H9 (cell line): Measurements from ENCODE around the gene CKB. TPM values are rescaled to one million over a fixed set of nuclear protein-coding genes. Genes with fewer than 3 reads are reported as not detected.
A peak's percentile ranks its signal among the peaks of the same experiment; 100 is the strongest.

Experiments used
- DNase-seq: peaks from one replicate; pipeline ENCODE4 v3.0.0-alpha.2; 2017
- H2AFZ ChIP-seq: one replicate; pipeline ENCODE4 v1.6.1; 2013; ENCODE audit warnings: mild to moderate bottlenecking, low read length, control low read depth, moderate library complexity
- H2AK5ac ChIP-seq: 2 replicates; pipeline ENCODE4 v1.6.1; 2013; ENCODE audit warnings: low read length, control low read depth, mixed read lengths; ENCODE audit not compliant: insufficient read length
- H2BK120ac ChIP-seq: one replicate; pipeline ENCODE4 v1.6.1; 2013; ENCODE audit warnings: low read depth, mild to moderate bottlenecking, low read length, control low read depth, inconsistent platforms; ENCODE audit not compliant: poor library complexity, severe bottlenecking
- H2BK12ac ChIP-seq: 2 replicates; pipeline ENCODE4 v1.6.1; 2013; ENCODE audit warnings: low read length, control low read depth, mixed read lengths, low read depth; ENCODE audit not compliant: insufficient read length
- H2BK15ac ChIP-seq: 2 replicates; pipeline ENCODE4 v1.6.1; 2013; ENCODE audit warnings: low read depth, low read length, control low read depth
- H2BK20ac ChIP-seq: one replicate; pipeline ENCODE4 v1.6.1; 2013; ENCODE audit warnings: low read depth, mild to moderate bottlenecking, low read length, control low read depth, inconsistent platforms; ENCODE audit not compliant: poor library complexity, severe bottlenecking
- H2BK5ac ChIP-seq: 2 replicates; pipeline ENCODE4 v1.6.1; 2013; ENCODE audit warnings: low read length, control low read depth, mixed read lengths; ENCODE audit not compliant: insufficient read length
- H3K14ac ChIP-seq: 2 replicates; pipeline ENCODE4 v1.6.1; 2013; ENCODE audit warnings: low read length, control low read depth; ENCODE audit not compliant: insufficient read depth
- H3K18ac ChIP-seq: 2 replicates; pipeline ENCODE4 v1.6.1; 2013; ENCODE audit warnings: low read depth, mild to moderate bottlenecking, mixed read lengths, low read length, control low read depth; ENCODE audit not compliant: insufficient read length
- H3K23ac ChIP-seq: 2 replicates; pipeline ENCODE4 v1.6.1; 2013; ENCODE audit warnings: low read length, control low read depth, mixed read lengths, low read depth; ENCODE audit not compliant: insufficient read length
- H3K23me2 ChIP-seq: 2 replicates; pipeline ENCODE4 v1.6.1; 2013; ENCODE audit warnings: low read depth, mild to moderate bottlenecking, mixed read lengths, low read length, control low read depth; ENCODE audit not compliant: insufficient read length, poor library complexity, severe bottlenecking
- H3K27ac ChIP-seq: 2 replicates; pipeline ENCODE4 v1.5.1; 2013; ENCODE audit warnings: low read length, control low read depth, mixed read lengths, low read depth; ENCODE audit not compliant: insufficient read length
- H3K27me3 ChIP-seq: 2 replicates; pipeline ENCODE4 v1.6.1; 2013; ENCODE audit warnings: low read length, control low read depth, inconsistent platforms; ENCODE audit not compliant: insufficient read depth
- H3K4ac ChIP-seq: 2 replicates; pipeline ENCODE4 v1.6.1; 2013; ENCODE audit warnings: low read depth, mild to moderate bottlenecking, control low read depth, inconsistent platforms, low read length, moderate library complexity
- H3K4me1 ChIP-seq: 2 replicates; pipeline ENCODE4 v1.6.1; 2013; ENCODE audit warnings: low read length, control low read depth, inconsistent platforms; ENCODE audit not compliant: insufficient read depth
- H3K4me2 ChIP-seq: 2 replicates; pipeline ENCODE4 v1.6.1; 2013; ENCODE audit warnings: low read length, control low read depth, mixed read lengths; ENCODE audit not compliant: insufficient read length, insufficient read depth
- H3K56ac ChIP-seq: 2 replicates; pipeline ENCODE4 v1.6.1; 2013; ENCODE audit warnings: low read depth, mild to moderate bottlenecking, mixed read lengths, low read length, control low read depth; ENCODE audit not compliant: insufficient read length
- H3K79me1 ChIP-seq: 2 replicates; pipeline ENCODE4 v1.6.1; 2013; ENCODE audit warnings: low read depth, mild to moderate bottlenecking, moderate library complexity, low read length, control low read depth, inconsistent platforms; ENCODE audit not compliant: insufficient read depth, poor library complexity, severe bottlenecking
- H3K79me2 ChIP-seq: 2 replicates; pipeline ENCODE4 v1.6.1; 2013; ENCODE audit warnings: low read length, control low read depth, inconsistent platforms; ENCODE audit not compliant: insufficient read depth
- H3K9ac ChIP-seq: 2 replicates; pipeline ENCODE4 v1.6.1; 2013; ENCODE audit warnings: low read length, control low read depth, mixed read lengths; ENCODE audit not compliant: insufficient read length; ENCODE audit errors: extremely low read depth
- H3K9me3 ChIP-seq: one replicate; pipeline ENCODE4 v1.6.1; 2013; ENCODE audit warnings: low read depth, low read length, inconsistent platforms; ENCODE audit not compliant: control insufficient read depth
- H3T11ph ChIP-seq: one replicate; pipeline ENCODE4 v1.6.1; 2013; ENCODE audit warnings: mild to moderate bottlenecking, low read length, control low read depth, inconsistent platforms
- H4K20me1 ChIP-seq: one replicate; pipeline ENCODE4 v1.6.1; 2013; ENCODE audit not compliant: control insufficient read depth, insufficient read length, insufficient read depth
- H4K5ac ChIP-seq: 2 replicates; pipeline ENCODE4 v1.6.1; 2013; ENCODE audit warnings: low read depth, mild to moderate bottlenecking, mixed read lengths, low read length, control low read depth; ENCODE audit not compliant: insufficient read length
- H4K8ac ChIP-seq: replicated peaks from 2 replicates; pipeline ENCODE4 v1.6.1; 2013; ENCODE audit warnings: low read length, control low read depth, mixed read lengths, low read depth; ENCODE audit not compliant: insufficient read length
- H4K91ac ChIP-seq: 2 replicates; pipeline ENCODE4 v1.6.1; 2013; ENCODE audit warnings: low read depth, mild to moderate bottlenecking, moderate library complexity, mixed read lengths, low read length, control low read depth; ENCODE audit not compliant: insufficient read length
- H3K27ac Mint-ChIP-seq, 3 experiments: 2 replicates in 2 of 3; 3 replicates in 1 of 3; pipeline ENCODE4 v1.8.0; 2020 to 2021; ENCODE audit warnings: mixed read lengths in 3 of 3, mild to moderate bottlenecking in 1 of 3, moderate library complexity in 1 of 3
- H3K27me3 Mint-ChIP-seq: 2 replicates; pipeline ENCODE4 v1.8.0; 2021; ENCODE audit warnings: low read depth, mild to moderate bottlenecking, moderate library complexity, mixed read lengths
- H3K36me3 Mint-ChIP-seq, 3 experiments: 2 replicates in 2 of 3; 3 replicates in 1 of 3; pipeline ENCODE4 v1.8.0; 2020 to 2021; ENCODE audit warnings: low read depth in 3 of 3, mixed read lengths in 3 of 3; ENCODE audit not compliant: insufficient read depth in 1 of 3
- H3K4me1 Mint-ChIP-seq, 2 experiments: 2 replicates each; pipeline ENCODE4 v1.8.0; 2020; ENCODE audit warnings: mixed read lengths in 2 of 2
- H3K4me3 Mint-ChIP-seq, 2 experiments: 2 replicates in 1 of 2; 3 replicates in 1 of 2; pipeline ENCODE4 v1.8.0; 2020 to 2021; ENCODE audit warnings: mild to moderate bottlenecking in 2 of 2, mixed read lengths in 2 of 2, moderate library complexity in 1 of 2
- H3K9me3 Mint-ChIP-seq, 2 experiments: 2 replicates in 1 of 2; 3 replicates in 1 of 2; pipeline ENCODE4 v1.8.0; 2020; ENCODE audit warnings: mild to moderate bottlenecking in 2 of 2, mixed read lengths in 2 of 2, moderate library complexity in 1 of 2
- WGBS: extraction: QIAGEN DNeasy Blood & Tissue Kit; methylation state at CpG from one replicate; pipeline ENCODE4 v1.1.7; 2013; ENCODE audit warnings: missing lambda C conversion rate, low lambda C conversion rate, mixed read lengths; ENCODE audit not compliant: insufficient read length; ENCODE audit errors: extremely low coverage; 5-methylcytosine and 5-hydroxymethylcytosine counted together
- total RNA-seq: library from RNA; stranded (reverse); gene quantifications from 2 replicates; pipeline ENCODE4 v1.2.1, GENCODE V29; 2021
- TF ChIP-seq, protein P1 (sequence below): fragments of 200-600 bp; sonication (generic); conservative IDR thresholded peaks from 3 replicates; pipeline ENCODE4 v1.8.0; 2021; ENCODE audit warnings: antibody characterized with exemption, mild to moderate bottlenecking

CKB gene
- total RNA-seq, 1 experiment from 2014 or later = 517 TPM

DNA sequence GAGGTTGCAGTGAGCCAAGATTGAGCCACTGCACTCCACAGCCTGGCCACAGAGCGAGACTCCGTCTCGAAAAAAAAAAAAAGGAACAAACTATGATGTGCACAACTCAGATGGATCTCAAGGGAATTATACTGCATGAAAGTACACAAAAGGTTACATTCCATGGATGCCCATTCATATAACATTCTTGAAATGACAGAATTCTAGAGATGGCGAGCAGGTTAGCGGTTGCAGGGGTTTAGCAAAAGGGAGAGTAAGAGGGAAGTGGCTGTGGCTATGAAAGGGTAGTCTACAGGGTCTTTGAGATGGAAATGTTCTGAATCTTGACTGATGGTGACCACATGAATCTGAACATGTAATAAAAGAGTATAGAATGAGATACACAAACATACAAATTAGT, 49.7 kb downstream of the CKB start:
- no peak overlapping the region for H2BK120ac ChIP-seq
- H3K23ac ChIP-seq = no peak overlapping the region
- no peak overlapping the region for H3K56ac ChIP-seq
- no CpG with 5 or more reads among the region's 5 CpGs for WGBS
- H4K20me1 ChIP-seq = no peaks in the 10 kb centered on the region
- H3K9ac ChIP-seq = no peak overlapping the region
- no peak overlapping the region for H4K8ac ChIP-seq
- H3K9me3 ChIP-seq = no peaks in the 10 kb centered on the region
- H3K18ac ChIP-seq = no peak overlapping the region
- no peak overlapping the region for H3K4me2 ChIP-seq
- no peaks in the 10 kb centered on the region for H3K79me1 ChIP-seq
- H2AK5ac ChIP-seq = no peak overlapping the region
- H4K91ac ChIP-seq = no peak overlapping the region
- no peak for DNase-seq
- H2BK20ac ChIP-seq = no peak overlapping the region
- H3K27me3 Mint-ChIP-seq = no peaks in the 10 kb centered on the region
- H3K36me3 Mint-ChIP-seq = peaks cover 24 to 66% (median 49%) of the 10 kb centered on the region in 3 experiments; a peak in 6 of 7 replicates
- H3T11ph ChIP-seq = no peak overlapping the region
- no peaks in the 10 kb centered on the region for H3K23me2 ChIP-seq
- no peak overlapping the region for H2BK5ac ChIP-seq
- H3K27ac ChIP-seq = no peak overlapping the region
- no peaks in the 10 kb centered on the region for H3K79me2 ChIP-seq
- no peaks in the 10 kb centered on the region for H3K4me1 ChIP-seq
- H3K9me3 Mint-ChIP-seq = no peaks in the 10 kb centered on the region
- no peak overlapping the region for H2AFZ ChIP-seq
- no peak overlapping the region for H2BK15ac ChIP-seq
- no peak overlapping the region for H3K4me3 Mint-ChIP-seq
- no peaks in the 10 kb centered on the region for H3K4me1 Mint-ChIP-seq
- H3K4ac ChIP-seq = no peak overlapping the region
- H3K27me3 ChIP-seq = no peaks in the 10 kb centered on the region
- H3K27ac Mint-ChIP-seq = peak overlapping the region in 2 of 3 experiments; percentile 9 to 55; a peak in 1 of 7 replicates
- TF ChIP-seq, protein P1, sequence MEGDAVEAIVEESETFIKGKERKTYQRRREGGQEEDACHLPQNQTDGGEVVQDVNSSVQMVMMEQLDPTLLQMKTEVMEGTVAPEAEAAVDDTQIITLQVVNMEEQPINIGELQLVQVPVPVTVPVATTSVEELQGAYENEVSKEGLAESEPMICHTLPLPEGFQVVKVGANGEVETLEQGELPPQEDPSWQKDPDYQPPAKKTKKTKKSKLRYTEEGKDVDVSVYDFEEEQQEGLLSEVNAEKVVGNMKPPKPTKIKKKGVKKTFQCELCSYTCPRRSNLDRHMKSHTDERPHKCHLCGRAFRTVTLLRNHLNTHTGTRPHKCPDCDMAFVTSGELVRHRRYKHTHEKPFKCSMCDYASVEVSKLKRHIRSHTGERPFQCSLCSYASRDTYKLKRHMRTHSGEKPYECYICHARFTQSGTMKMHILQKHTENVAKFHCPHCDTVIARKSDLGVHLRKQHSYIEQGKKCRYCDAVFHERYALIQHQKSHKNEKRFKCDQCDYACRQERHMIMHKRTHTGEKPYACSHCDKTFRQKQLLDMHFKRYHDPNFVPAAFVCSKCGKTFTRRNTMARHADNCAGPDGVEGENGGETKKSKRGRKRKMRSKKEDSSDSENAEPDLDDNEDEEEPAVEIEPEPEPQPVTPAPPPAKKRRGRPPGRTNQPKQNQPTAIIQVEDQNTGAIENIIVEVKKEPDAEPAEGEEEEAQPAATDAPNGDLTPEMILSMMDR = no peak
- no peak overlapping the region for H2BK12ac ChIP-seq
- H4K5ac ChIP-seq = no peak overlapping the region
- no peak overlapping the region for H3K14ac ChIP-seq

Other genes with a start within 250 kb of the CKB start
- gene EIF5, start 188.6 kb downstream of the CKB start, total RNA-seq = 337 and 356 TPM in 2 replicates
- gene MARK3, start 137.4 kb downstream of the CKB start, total RNA-seq = 71.3 and 81.9 TPM in 2 replicates
- gene TRMT61A, start 6.4 kb upstream of the CKB start, total RNA-seq = 21.9 and 22.2 TPM in 2 replicates
- gene BAG5, start 39.8 kb upstream of the CKB start, total RNA-seq = 38.0 and 40.9 TPM in 2 replicates
- gene COA8, start 40.1 kb upstream of the CKB start, total RNA-seq = 43.2 and 45.5 TPM in 2 replicates
- gene KLC1, start 106.4 kb upstream of the CKB start, total RNA-seq = 135 and 143 TPM in 2 replicates
- gene XRCC3, start 192.6 kb upstream of the CKB start, total RNA-seq = 42.6 and 45.3 TPM in 2 replicates
- 49.7 and 50.5 TPM in 2 replicates for gene ZFYVE21, start 193.0 kb upstream of the CKB start, total RNA-seq